GM12864 (cell line): ENCODE measurements around the gene TNRC6B.

Source experiments
- DNase-seq: peaks from one replicate; pipeline ENCODE4 v3.0.0-alpha.2; 2011; ENCODE audit warnings: low read depth
- H3K4me3 ChIP-seq: 2 replicates; pipeline ENCODE4 v1.5.1; 2011; ENCODE audit warnings: mild to moderate bottlenecking, low read depth, low read length, control low read depth
- CTCF ChIP-seq: IDR thresholded peaks from 2 replicates; pipeline ENCODE4 v1.5.1; 2011; ENCODE audit warnings: low read depth, mild to moderate bottlenecking, moderate library complexity, low read length, control low read depth, inconsistent platforms; ENCODE audit errors: missing control alignments

Gene TNRC6B

GRCh38 chr22:40236131-40236665, 58.5 kb downstream of the TNRC6B start:
- no peak for TF ChIP-seq CTCF
- DNase-seq: no peak
- no peak overlapping the region for H3K4me3 ChIP-seq

GRCh38 chr22:40237241-40237640, 59.5 kb downstream of the TNRC6B start:
- DNase-seq: no peak
- no peak for TF ChIP-seq CTCF
- no peak overlapping the region for H3K4me3 ChIP-seq

- no peak for DNase-seq
- no peak overlapping the region for H3K4me3 ChIP-seq
- TF ChIP-seq CTCF: no peak
Observed at GRCh38 chr22:40237788-40238424, 60.2 kb downstream of the TNRC6B start.

- no peak for DNase-seq
- H3K4me3 ChIP-seq: 0 out of 2 replicates have a peak overlapping the region, but pooled peaks have one; percentile 6
- TF ChIP-seq CTCF: no peak
Observed at GRCh38 chr22:40238425-40239344, 61.0 kb downstream of the TNRC6B start.

- H3K4me3 ChIP-seq: no peak overlapping the region
- no peak for DNase-seq
- TF ChIP-seq CTCF: no peak
Observed at GRCh38 chr22:40239345-40239683, 61.6 kb downstream of the TNRC6B start.

- TF ChIP-seq CTCF: no peak
- no peak for DNase-seq
- H3K4me3 ChIP-seq: no peak overlapping the region
Observed at GRCh38 chr22:40240160-40240559, 62.4 kb downstream of the TNRC6B start.
